BJ (cell line): Measurements from ENCODE around the gene ZNF629. TPM values are rescaled to one million over a fixed set of nuclear protein-coding genes. Genes with fewer than 3 reads are reported as not detected.
A peak's percentile ranks its signal among the peaks of the same experiment; 100 is the strongest.
"Not testable (repeated sequence)": the region's sequence is repeated elsewhere in the genome, so short reads cannot be mapped to it uniquely, and the experiment has no call there.

Experiments used
- CTCF ChIA-PET: fragments of 350-600 bp; formaldehyde crosslinking; extraction: SDS; loops from one replicate; lab custom pipeline; 2021; ENCODE audit warnings: antibody characterized with exemption, inconsistent platforms; lab: Yijun Ruan, JAX
- POLR2A ChIA-PET: fragments of 300-600 bp; sonication (Branson Sonifier 250); formaldehyde crosslinking; extraction: SDS; loops from one replicate; lab custom pipeline; 2021; ENCODE audit warnings: antibody characterized with exemption; lab: Charles Lee
- DNase-seq: peaks from one replicate; pipeline ENCODE4 v3.0.0-alpha.2; 2011; ENCODE audit warnings: low read depth
- H3K27me3 ChIP-seq: 2 replicates; pipeline ENCODE4 v1.6.0; 2011; ENCODE audit warnings: low read length; ENCODE audit not compliant: control insufficient read depth, insufficient read depth
- H3K36me3 ChIP-seq: 2 replicates; pipeline ENCODE4 v1.5.1; 2011; ENCODE audit warnings: low read length; ENCODE audit not compliant: control insufficient read depth, insufficient read depth
- H3K4me3 ChIP-seq: 2 replicates; pipeline ENCODE4 v1.5.1; 2011; ENCODE audit warnings: low read depth, mild to moderate bottlenecking, control low read depth, low read length
- CTCF ChIP-seq: IDR thresholded peaks from 2 replicates; pipeline ENCODE4 v1.5.1; 2011; ENCODE audit warnings: low read depth, mild to moderate bottlenecking, control low read depth, inconsistent platforms, low read length, moderate library complexity; ENCODE audit not compliant: insufficient read depth
- polyA plus RNA-seq: library from polyadenylated mRNA; depleted of rRNA; stranded (reverse); fragments of >200 nt; gene quantifications from 2 replicates; pipeline ENCODE4 v1.2.3, GENCODE V29; 2011

ZNF629 gene
- polyA plus RNA-seq, 1 experiment, result 6.0 TPM

- Histone ChIP-seq H3K4me3 (no peak overlapping the region), H3K36me3 (no peaks in the 10 kb centered on the region), H3K27me3 (no peaks in the 10 kb centered on the region)
- ChIA-PET POLR2A (no interaction called here), CTCF (interaction anchor here (0.7 kb wide), 1 partner anchor 80 kb away, joined by 3 read pairs; no protein-coding TSS in a partner anchor)
- TF ChIP-seq CTCF, result no peak
- DNase-seq, result no peak
These were observed 34.9 kb upstream of the ZNF629 start for GRCh38 chr16:30821891-30822290.

- H3K36me3 ChIP-seq, POLR2A ChIA-PET, H3K4me3 ChIP-seq, DNase-seq, H3K27me3 ChIP-seq: not testable (repeated sequence)
- CTCF ChIA-PET, result interaction anchor here (0.7 kb wide), 1 partner anchor 81 kb away, joined by 3 read pairs; no protein-coding TSS in a partner anchor
These were observed 34.4 kb upstream of the ZNF629 start for GRCh38 chr16:30821441-30821840.

GRCh38 chr16:30820952-30821421 is 34.0 kb upstream of the ZNF629 start:
- ChIA-PET CTCF (interaction anchor here (0.7 kb wide), 1 partner anchor 81 kb away, joined by 3 read pairs; no protein-coding TSS in a partner anchor), POLR2A (no interaction called here)
- TF ChIP-seq CTCF, result no peak
- H3K27me3 ChIP-seq, result no peaks in the 10 kb centered on the region
- H3K4me3 ChIP-seq, result no peak overlapping the region
- no peaks in the 10 kb centered on the region for H3K36me3 ChIP-seq
- DNase-seq, result no peak

GRCh38 chr16:30816769-30817168 is 29.8 kb upstream of the ZNF629 start:
- POLR2A ChIA-PET, result no interaction called here
- Histone ChIP-seq H3K27me3 (no peaks in the 10 kb centered on the region), H3K36me3 (no peaks in the 10 kb centered on the region), H3K4me3 (no peak overlapping the region)
- DNase-seq, result no peak
- TF ChIP-seq CTCF, result no peak
- CTCF ChIA-PET, result interaction anchor here (0.6 to 1.6 kb wide), 5 partner anchors 8 to 637 kb away, joined by 3 to 4 read pairs (median 3); no protein-coding TSS in a partner anchor

GRCh38 chr16:30813821-30814189 is 26.8 kb upstream of the ZNF629 start:
- CTCF ChIA-PET, result interaction anchor here (0.7 to 2.7 kb wide), 14 partner anchors 8 to 369 kb away, joined by 3 to 23 read pairs (median 4); partner anchors contain the start of gene ZNF629

GRCh38 chr16:30809675-30810074 is 22.7 kb upstream of the ZNF629 start:
- H3K4me3 ChIP-seq, DNase-seq, H3K36me3 ChIP-seq, H3K27me3 ChIP-seq, CTCF ChIA-PET, POLR2A ChIA-PET: not testable (repeated sequence)

More at GRCh38 chr16:30813821-30814189, 26.8 kb upstream of the ZNF629 start:
- Histone ChIP-seq H3K4me3 (peak overlapping the region; percentile 17), H3K27me3 (no peaks in the 10 kb centered on the region), H3K36me3 (no peaks in the 10 kb centered on the region)
- POLR2A ChIA-PET, result interaction anchor here (0.7 to 1.0 kb wide), 2 partner anchors 8 to 155 kb away, joined by 3 to 4 read pairs; partner anchors contain the start of gene FBRS
- no peak for TF ChIP-seq CTCF
- DNase-seq, result no peak

GRCh38 chr16:30808890-30809426 is 22.0 kb upstream of the ZNF629 start:
- H3K27me3 ChIP-seq, H3K36me3 ChIP-seq, DNase-seq, POLR2A ChIA-PET, H3K4me3 ChIP-seq: not testable (repeated sequence)
- CTCF ChIA-PET, result interaction anchor here (4.5 kb wide), 1 partner anchor 20 kb away, joined by 21 read pairs; the partner anchor contains the start of gene ZNF629
